GM12878 (cell line): ENCODE results near the gene SUSD1.

Source experiments
- BHLHE40 ChIP-seq, 2 experiments: fragments of 450-650 bp in 1 of 2; IDR thresholded peaks; 2 replicates each; pipeline ENCODE4 v1.6.1; 2011 to 2017; ENCODE audit warnings: low read depth in 2 of 2, borderline replicate concordance in 1 of 2, improper control_type of control experiment in 1 of 2, low read length in 1 of 2, mild to moderate bottlenecking in 1 of 2
- CBX5 ChIP-seq: sonication (generic); IDR thresholded peaks from 2 replicates; pipeline ENCODE4 v1.6.1; 2016; ENCODE audit warnings: low read depth, moderate library complexity, mild to moderate bottlenecking, inconsistent platforms
- CTCF ChIP-seq, 3 experiments: IDR thresholded peaks in 2 of 3; conservative IDR thresholded peaks in 1 of 3; 2 replicates each; pipeline ENCODE4 v1.5.1; 2011; ENCODE audit warnings: low read depth in 3 of 3, low read length in 3 of 3, mild to moderate bottlenecking in 3 of 3, control low read depth in 2 of 3, moderate library complexity in 2 of 3, inconsistent platforms in 1 of 3, mixed read lengths in 1 of 3; ENCODE audit not compliant: control insufficient read depth in 2 of 3, insufficient read depth in 1 of 3; ENCODE audit errors: extremely low read depth in 1 of 3
- EZH2 ChIP-seq: IDR thresholded peaks from 2 replicates; pipeline ENCODE4 v1.6.1; 2012; ENCODE audit warnings: low read depth, mild to moderate bottlenecking, control low read depth, inconsistent platforms, low read length, borderline replicate concordance; ENCODE audit not compliant: control insufficient read depth
- GABPA ChIP-seq: IDR thresholded peaks from 2 replicates; pipeline ENCODE4 v1.6.1; 2014; ENCODE audit warnings: antibody characterized with exemption, low read depth, mild to moderate bottlenecking, inconsistent platforms
- POLR2A ChIP-seq: IDR thresholded peaks from 2 replicates; pipeline ENCODE4 v1.6.1; 2011; ENCODE audit warnings: low read depth, mild to moderate bottlenecking, low read length
- POLR2AphosphoS5 ChIP-seq: IDR thresholded peaks from 2 replicates; pipeline ENCODE4 v1.6.1; 2011; ENCODE audit warnings: mild to moderate bottlenecking, low read length, inconsistent platforms
- RELA ChIP-seq: fragments of 450-650 bp; IDR thresholded peaks from 2 replicates; pipeline ENCODE4 v1.8.0; 2014; ENCODE audit warnings: borderline replicate concordance; ENCODE audit not compliant: partially characterized antibody
- SP1 ChIP-seq: IDR thresholded peaks from one replicate; pipeline ENCODE4 v1.6.1; 2011; ENCODE audit warnings: low read depth, low read length
- SUPT20H ChIP-seq: IDR thresholded peaks from 2 replicates; pipeline ENCODE4 v1.6.1; 2011; ENCODE audit warnings: low read depth, mild to moderate bottlenecking, low read length, moderate library complexity, borderline replicate concordance; ENCODE audit not compliant: control insufficient read depth
- ZNF24 ChIP-seq: fragments of 450-650 bp; IDR thresholded peaks from 2 replicates; pipeline ENCODE4 v1.6.1; 2017; ENCODE audit warnings: antibody characterized with exemption, mild to moderate bottlenecking
- TF ChIP-seq, protein P1 (sequence below): IDR thresholded peaks from 2 replicates; pipeline ENCODE4 v1.6.1; 2012; ENCODE audit warnings: low read depth, low read length, improper control_type of control experiment

DNA sequence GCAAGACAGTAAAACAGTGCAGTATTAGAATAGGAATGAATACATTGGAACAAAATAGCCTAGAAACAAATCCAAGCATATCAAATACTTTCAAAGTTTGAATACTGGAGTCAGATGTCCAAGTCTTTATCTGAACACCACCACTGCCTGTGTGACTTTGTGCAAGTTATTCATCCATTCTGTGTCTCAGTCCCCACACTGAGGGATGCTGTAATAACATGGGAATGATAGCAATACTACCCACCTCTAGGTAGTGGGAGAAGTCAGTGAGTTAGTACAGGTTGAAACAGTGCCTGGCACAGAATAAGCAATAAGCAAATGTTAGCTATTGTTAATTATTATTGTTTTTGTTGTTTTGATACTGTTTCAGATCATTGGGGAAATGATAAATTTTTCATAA is 130.9 kb downstream of the SUSD1 start:
- TF ChIP-seq, protein P1, sequence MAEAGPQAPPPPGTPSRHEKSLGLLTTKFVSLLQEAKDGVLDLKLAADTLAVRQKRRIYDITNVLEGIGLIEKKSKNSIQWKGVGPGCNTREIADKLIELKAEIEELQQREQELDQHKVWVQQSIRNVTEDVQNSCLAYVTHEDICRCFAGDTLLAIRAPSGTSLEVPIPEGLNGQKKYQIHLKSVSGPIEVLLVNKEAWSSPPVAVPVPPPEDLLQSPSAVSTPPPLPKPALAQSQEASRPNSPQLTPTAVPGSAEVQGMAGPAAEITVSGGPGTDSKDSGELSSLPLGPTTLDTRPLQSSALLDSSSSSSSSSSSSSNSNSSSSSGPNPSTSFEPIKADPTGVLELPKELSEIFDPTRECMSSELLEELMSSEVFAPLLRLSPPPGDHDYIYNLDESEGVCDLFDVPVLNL: no peak
- TF ChIP-seq RELA: no peak
- no peak for TF ChIP-seq CBX5
- no peak for TF ChIP-seq EZH2
- TF ChIP-seq SUPT20H: no peak
- no peak for TF ChIP-seq POLR2AphosphoS5
- TF ChIP-seq ZNF24: no peak
- TF ChIP-seq BHLHE40 (IDR thresholded peaks at IDR 0.05; ENCODE audit: borderline replicate concordance in 1 of 2, low read depth in 2 of 2, low read length in 1 of 2): no peak
- no peak for TF ChIP-seq GABPA
- TF ChIP-seq SP1: no peak
- TF ChIP-seq CTCF (IDR thresholded peaks at IDR 0.05 in 2 of 3, conservative IDR thresholded peaks at IDR 0.05 in 1 of 3; ENCODE audit: control insufficient read depth in 2 of 3, extremely low read depth in 1 of 3, insufficient read depth in 1 of 3, low read depth in 3 of 3, low read length in 3 of 3): no peak
- no peak for TF ChIP-seq POLR2A
